Hepatocyte (in vitro differentiated cells): Measurements from ENCODE around the gene VPS4B.

Experiments used
- CTCF ChIP-seq: fragments of 200-600 bp; sonication (generic); IDR thresholded peaks from 2 replicates; pipeline ENCODE4 v1.5.1; 2016; ENCODE audit warnings: antibody characterized with exemption, mild to moderate bottlenecking; ENCODE audit not compliant: poor library complexity
- EZH2 ChIP-seq: fragments of 200-600 bp; sonication (generic); IDR thresholded peaks from 2 replicates; pipeline ENCODE4 v1.6.1; 2016; ENCODE audit warnings: antibody characterized with exemption, mild to moderate bottlenecking, borderline replicate concordance

- TF ChIP-seq EZH2 (no peak), CTCF (no peak)
Measured at GRCh38 chr18:63377275-63377980, 44.8 kb downstream of the VPS4B start.
